ENCODE data around the gene COX5A. TPM values are rescaled to one million over a fixed set of nuclear protein-coding genes. Genes with fewer than 3 reads are reported as not detected.

COX5A gene
- total and polyA plus RNA-seq, 9 donors: 24.8 to 158 (median 75.0) TPM

DNA sequence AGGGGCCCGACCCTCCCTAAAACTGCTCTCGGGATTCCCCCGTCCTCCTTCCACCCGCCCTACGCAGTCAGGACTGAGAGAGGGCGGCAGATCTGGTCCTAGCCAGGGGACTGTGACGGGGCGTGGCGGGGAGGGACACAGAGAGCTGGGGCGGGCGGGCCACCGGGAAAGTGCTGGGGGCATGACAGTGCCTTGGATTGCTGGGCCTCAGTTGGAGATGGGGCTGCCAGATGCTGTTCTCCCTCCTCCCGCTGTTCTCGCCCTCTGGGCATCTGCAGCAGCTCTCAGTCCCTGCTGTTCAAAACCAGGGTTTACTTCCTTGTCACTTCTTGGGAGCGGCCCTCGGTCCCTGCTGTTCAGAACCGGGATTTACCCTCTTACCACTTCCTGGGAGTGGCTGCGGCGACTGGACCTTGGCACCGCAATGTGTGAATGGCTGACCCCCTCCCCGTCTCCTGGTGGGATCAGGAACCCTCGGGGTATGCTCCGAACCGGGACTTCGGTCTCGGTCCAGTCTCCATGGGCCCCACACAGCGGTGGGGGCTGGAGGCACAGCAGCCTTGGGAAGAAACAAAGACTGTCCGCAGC is 20.5 kb upstream of the COX5A start:
- DNase-seq: peak in 3 of 5 donors; percentile 35 to 45 (median 43)
- no peaks in the 10 kb centered on the region for H3K36me3 ChIP-seq
- intact Hi-C loops (cut with DNase I): loop anchor here in 3 of 4 donors (5.0 to 10.0 kb wide), 4 partner anchors 64 to 249 kb away; partner anchors contain the start of genes C15orf39 (in 1 of the 3), CSK (in 1 of the 3) and PPCDC (in 1 of the 3)
- H3K9me3 ChIP-seq: no peaks in the 10 kb centered on the region
- H3K4me3 ChIP-seq: peak overlapping the region; percentile 56
- H3K27me3 ChIP-seq: no peaks in the 10 kb centered on the region
- H3K27ac ChIP-seq: no peak overlapping the region
- 7 to 19% (median 15%) methylated on average over 25 to 28 of the region's 28 CpGs for WGBS, 3 donors
- H3K4me1 ChIP-seq (ENCODE audit: insufficient read depth): peaks cover 3% of the 10 kb centered on the region
- TF ChIP-seq CTCF (IDR thresholded peaks at IDR 0.05) (peak in 2 of 3 donors; percentile 24 to 39), EP300 (IDR thresholded peaks at IDR 0.05) (no peak), POLR2A (IDR thresholded peaks at IDR 0.05) (no peak)

DNA sequence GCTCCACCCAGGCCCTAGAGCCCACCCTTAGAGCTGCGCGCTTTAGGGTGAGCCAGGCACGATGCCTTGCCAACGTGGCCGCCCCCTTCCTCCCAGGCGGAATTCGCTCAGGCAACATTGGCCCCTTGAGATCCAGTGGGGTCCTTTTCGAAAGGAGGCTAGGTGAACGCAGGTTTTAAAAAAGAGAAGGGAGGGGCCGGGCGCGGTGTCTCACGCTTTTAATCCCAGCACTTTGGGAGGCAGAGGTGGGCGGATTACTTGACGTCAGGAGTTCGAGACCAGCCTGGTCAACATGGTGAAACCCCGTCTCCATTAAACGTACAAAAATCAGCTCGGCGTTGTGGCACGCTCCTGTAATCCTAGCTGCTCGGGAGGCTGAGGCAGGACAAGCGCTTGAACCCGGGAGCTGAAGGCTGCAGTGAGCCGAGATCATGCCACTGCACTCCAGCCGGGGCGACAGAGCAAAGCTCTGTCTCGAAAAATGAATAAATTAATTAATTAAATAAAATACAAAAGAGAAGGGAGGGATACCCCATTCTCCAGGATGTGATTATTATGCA is 19.7 kb upstream of the COX5A start:
- peak overlapping the region; percentile 50 to 89 for H3K27ac ChIP-seq
- TF ChIP-seq CTCF (IDR thresholded peaks at IDR 0.05) (no peak), EP300 (IDR thresholded peaks at IDR 0.05) (no peak), POLR2A (IDR thresholded peaks at IDR 0.05) (no peak)
- no peak for DNase-seq
- H3K27me3 ChIP-seq: no peaks in the 10 kb centered on the region
- H3K36me3 ChIP-seq: no peaks in the 10 kb centered on the region
- WGBS, 3 donors: 8 to 10% (median 8%) methylated on average over 28 of the region's 28 CpGs
- H3K4me3 ChIP-seq: peak overlapping the region; percentile 56
- no peaks in the 10 kb centered on the region for H3K9me3 ChIP-seq
- H3K4me1 ChIP-seq (ENCODE audit: insufficient read depth): peaks cover 3% of the 10 kb centered on the region
- intact Hi-C loops (cut with DNase I): loop anchor here in 3 of 4 donors (5.0 to 10.0 kb wide), 4 partner anchors 65 to 250 kb away; partner anchors contain the start of genes C15orf39 (in 1 of the 3), CSK (in 1 of the 3) and PPCDC (in 1 of the 3)

GRCh38 chr15:74956648-74957475 is 19.0 kb upstream of the COX5A start, which contains the start of gene RPP25:
Gene RPP25 (minus strand): TSS chr15:74956772. CDS start chr15:74956583, 189 bp downstream.
- WGBS, 3 donors: 0 to 1% (median 0%) methylated on average over 64 to 83 of the region's 83 CpGs
- no peaks in the 10 kb centered on the region for H3K36me3 ChIP-seq
- no peaks in the 10 kb centered on the region for H3K9me3 ChIP-seq
- H3K27me3 ChIP-seq: no peaks in the 10 kb centered on the region
- peaks cover 3% of the 10 kb centered on the region for H3K4me1 ChIP-seq (ENCODE audit: insufficient read depth)
- intact Hi-C loops (cut with DNase I): loop anchor here in 3 of 4 donors (5.0 to 10.0 kb wide), 4 partner anchors 65 to 250 kb away; partner anchors contain the start of genes C15orf39 (in 1 of the 3), CSK (in 1 of the 3) and PPCDC (in 1 of the 3)
- H3K27ac ChIP-seq: peak within 1 kb of the TSS; percentile 50 to 89
- DNase-seq: peak; percentile 80 to 88 (median 86)
- TF ChIP-seq POLR2A (IDR thresholded peaks at IDR 0.05) (peak; percentile 75), EP300 (IDR thresholded peaks at IDR 0.05) (no peak)
- H3K4me3 ChIP-seq: peak within 1 kb of the TSS; percentile 56

- H3K36me3 ChIP-seq: no peaks in the 10 kb centered on the region
- WGBS, 3 donors: 2 to 5% (median 3%) methylated on average over 66 to 88 of the region's 88 CpGs
- H3K27ac ChIP-seq: peak overlapping the region; percentile 50 to 89
- H3K9me3 ChIP-seq: no peaks in the 10 kb centered on the region
- H3K27me3 ChIP-seq: no peaks in the 10 kb centered on the region
- H3K4me1 ChIP-seq (ENCODE audit: insufficient read depth): peaks cover 3% of the 10 kb centered on the region
- TF ChIP-seq CTCF (IDR thresholded peaks at IDR 0.05): peak in 2 of 3 donors; percentile 74 to 75
- no peak for TF ChIP-seq POLR2A (IDR thresholded peaks at IDR 0.05)
- no peak for TF ChIP-seq EP300 (IDR thresholded peaks at IDR 0.05)
- intact Hi-C loops (cut with DNase I): loop anchor here in 3 of 4 donors (5.0 to 10.0 kb wide), 4 partner anchors 66 to 251 kb away; partner anchors contain the start of genes C15orf39 (in 1 of the 3), CSK (in 1 of the 3) and PPCDC (in 1 of the 3)
- peak overlapping the region; percentile 56 for H3K4me3 ChIP-seq
- peak; percentile 81 to 88 (median 84) for DNase-seq
Observed at GRCh38 chr15:74955796-74956647, 18.1 kb upstream of the COX5A start.
